H9 (cell line): ENCODE data around the gene RBKS. TPM values are rescaled to one million over a fixed set of nuclear protein-coding genes. Genes with fewer than 3 reads are reported as not detected.

Source experiments
- DNase-seq: peaks from one replicate; pipeline ENCODE4 v3.0.0-alpha.2; 2017
- H2AFZ ChIP-seq: one replicate; pipeline ENCODE4 v1.6.1; 2013; ENCODE audit warnings: mild to moderate bottlenecking, low read length, control low read depth, moderate library complexity
- H2AK5ac ChIP-seq: 2 replicates; pipeline ENCODE4 v1.6.1; 2013; ENCODE audit warnings: low read length, control low read depth, mixed read lengths; ENCODE audit not compliant: insufficient read length
- H2BK120ac ChIP-seq: one replicate; pipeline ENCODE4 v1.6.1; 2013; ENCODE audit warnings: low read depth, mild to moderate bottlenecking, low read length, control low read depth, inconsistent platforms; ENCODE audit not compliant: poor library complexity, severe bottlenecking
- H2BK12ac ChIP-seq: 2 replicates; pipeline ENCODE4 v1.6.1; 2013; ENCODE audit warnings: low read length, control low read depth, mixed read lengths, low read depth; ENCODE audit not compliant: insufficient read length
- H2BK15ac ChIP-seq: 2 replicates; pipeline ENCODE4 v1.6.1; 2013; ENCODE audit warnings: low read depth, low read length, control low read depth
- H2BK20ac ChIP-seq: one replicate; pipeline ENCODE4 v1.6.1; 2013; ENCODE audit warnings: low read depth, mild to moderate bottlenecking, low read length, control low read depth, inconsistent platforms; ENCODE audit not compliant: poor library complexity, severe bottlenecking
- H2BK5ac ChIP-seq: 2 replicates; pipeline ENCODE4 v1.6.1; 2013; ENCODE audit warnings: low read length, control low read depth, mixed read lengths; ENCODE audit not compliant: insufficient read length
- H3K14ac ChIP-seq: 2 replicates; pipeline ENCODE4 v1.6.1; 2013; ENCODE audit warnings: low read length, control low read depth; ENCODE audit not compliant: insufficient read depth
- H3K18ac ChIP-seq: 2 replicates; pipeline ENCODE4 v1.6.1; 2013; ENCODE audit warnings: low read depth, mild to moderate bottlenecking, mixed read lengths, low read length, control low read depth; ENCODE audit not compliant: insufficient read length
- H3K23ac ChIP-seq: 2 replicates; pipeline ENCODE4 v1.6.1; 2013; ENCODE audit warnings: low read length, control low read depth, mixed read lengths, low read depth; ENCODE audit not compliant: insufficient read length
- H3K23me2 ChIP-seq: 2 replicates; pipeline ENCODE4 v1.6.1; 2013; ENCODE audit warnings: low read depth, mild to moderate bottlenecking, mixed read lengths, low read length, control low read depth; ENCODE audit not compliant: insufficient read length, poor library complexity, severe bottlenecking
- H3K27ac ChIP-seq: 2 replicates; pipeline ENCODE4 v1.5.1; 2013; ENCODE audit warnings: low read length, control low read depth, mixed read lengths, low read depth; ENCODE audit not compliant: insufficient read length
- H3K27me3 ChIP-seq: 2 replicates; pipeline ENCODE4 v1.6.1; 2013; ENCODE audit warnings: low read length, control low read depth, inconsistent platforms; ENCODE audit not compliant: insufficient read depth
- H3K4ac ChIP-seq: 2 replicates; pipeline ENCODE4 v1.6.1; 2013; ENCODE audit warnings: low read depth, mild to moderate bottlenecking, control low read depth, inconsistent platforms, low read length, moderate library complexity
- H3K4me1 ChIP-seq: 2 replicates; pipeline ENCODE4 v1.6.1; 2013; ENCODE audit warnings: low read length, control low read depth, inconsistent platforms; ENCODE audit not compliant: insufficient read depth
- H3K4me2 ChIP-seq: 2 replicates; pipeline ENCODE4 v1.6.1; 2013; ENCODE audit warnings: low read length, control low read depth, mixed read lengths; ENCODE audit not compliant: insufficient read length, insufficient read depth
- H3K56ac ChIP-seq: 2 replicates; pipeline ENCODE4 v1.6.1; 2013; ENCODE audit warnings: low read depth, mild to moderate bottlenecking, mixed read lengths, low read length, control low read depth; ENCODE audit not compliant: insufficient read length
- H3K79me1 ChIP-seq: 2 replicates; pipeline ENCODE4 v1.6.1; 2013; ENCODE audit warnings: low read depth, mild to moderate bottlenecking, moderate library complexity, low read length, control low read depth, inconsistent platforms; ENCODE audit not compliant: insufficient read depth, poor library complexity, severe bottlenecking
- H3K79me2 ChIP-seq: 2 replicates; pipeline ENCODE4 v1.6.1; 2013; ENCODE audit warnings: low read length, control low read depth, inconsistent platforms; ENCODE audit not compliant: insufficient read depth
- H3K9ac ChIP-seq: 2 replicates; pipeline ENCODE4 v1.6.1; 2013; ENCODE audit warnings: low read length, control low read depth, mixed read lengths; ENCODE audit not compliant: insufficient read length; ENCODE audit errors: extremely low read depth
- H3K9me3 ChIP-seq: one replicate; pipeline ENCODE4 v1.6.1; 2013; ENCODE audit warnings: low read depth, low read length, inconsistent platforms; ENCODE audit not compliant: control insufficient read depth
- H3T11ph ChIP-seq: one replicate; pipeline ENCODE4 v1.6.1; 2013; ENCODE audit warnings: mild to moderate bottlenecking, low read length, control low read depth, inconsistent platforms
- H4K20me1 ChIP-seq: one replicate; pipeline ENCODE4 v1.6.1; 2013; ENCODE audit not compliant: control insufficient read depth, insufficient read length, insufficient read depth
- H4K5ac ChIP-seq: 2 replicates; pipeline ENCODE4 v1.6.1; 2013; ENCODE audit warnings: low read depth, mild to moderate bottlenecking, mixed read lengths, low read length, control low read depth; ENCODE audit not compliant: insufficient read length
- H4K8ac ChIP-seq: replicated peaks from 2 replicates; pipeline ENCODE4 v1.6.1; 2013; ENCODE audit warnings: low read length, control low read depth, mixed read lengths, low read depth; ENCODE audit not compliant: insufficient read length
- H4K91ac ChIP-seq: 2 replicates; pipeline ENCODE4 v1.6.1; 2013; ENCODE audit warnings: low read depth, mild to moderate bottlenecking, moderate library complexity, mixed read lengths, low read length, control low read depth; ENCODE audit not compliant: insufficient read length
- H3K27ac Mint-ChIP-seq, 3 experiments: 2 replicates in 2 of 3; 3 replicates in 1 of 3; pipeline ENCODE4 v1.8.0; 2020 to 2021; ENCODE audit warnings: mixed read lengths in 3 of 3, mild to moderate bottlenecking in 1 of 3, moderate library complexity in 1 of 3
- H3K27me3 Mint-ChIP-seq: 2 replicates; pipeline ENCODE4 v1.8.0; 2021; ENCODE audit warnings: low read depth, mild to moderate bottlenecking, moderate library complexity, mixed read lengths
- H3K36me3 Mint-ChIP-seq, 3 experiments: 2 replicates in 2 of 3; 3 replicates in 1 of 3; pipeline ENCODE4 v1.8.0; 2020 to 2021; ENCODE audit warnings: low read depth in 3 of 3, mixed read lengths in 3 of 3; ENCODE audit not compliant: insufficient read depth in 1 of 3
- H3K4me1 Mint-ChIP-seq, 2 experiments: 2 replicates each; pipeline ENCODE4 v1.8.0; 2020; ENCODE audit warnings: mixed read lengths in 2 of 2
- H3K4me3 Mint-ChIP-seq, 2 experiments: 2 replicates in 1 of 2; 3 replicates in 1 of 2; pipeline ENCODE4 v1.8.0; 2020 to 2021; ENCODE audit warnings: mild to moderate bottlenecking in 2 of 2, mixed read lengths in 2 of 2, moderate library complexity in 1 of 2
- H3K9me3 Mint-ChIP-seq, 2 experiments: 2 replicates in 1 of 2; 3 replicates in 1 of 2; pipeline ENCODE4 v1.8.0; 2020; ENCODE audit warnings: mild to moderate bottlenecking in 2 of 2, mixed read lengths in 2 of 2, moderate library complexity in 1 of 2
- WGBS: extraction: QIAGEN DNeasy Blood & Tissue Kit; methylation state at CpG from one replicate; pipeline ENCODE4 v1.1.7; 2013; ENCODE audit warnings: missing lambda C conversion rate, low lambda C conversion rate, mixed read lengths; ENCODE audit not compliant: insufficient read length; ENCODE audit errors: extremely low coverage; 5-methylcytosine and 5-hydroxymethylcytosine counted together
- total RNA-seq: library from RNA; stranded (reverse); gene quantifications from 2 replicates; pipeline ENCODE4 v1.2.1, GENCODE V29; 2021
- TF ChIP-seq, protein P1 (sequence below): fragments of 200-600 bp; sonication (generic); conservative IDR thresholded peaks from 3 replicates; pipeline ENCODE4 v1.8.0; 2021; ENCODE audit warnings: antibody characterized with exemption, mild to moderate bottlenecking

Gene RBKS
- total RNA-seq, 1 experiment from 2014 or later = 2.3 TPM

GRCh38 chr2:27871802-27872201 lies 18.4 kb downstream of the RBKS start:
- H3K4me1 ChIP-seq = no peaks in the 10 kb centered on the region
- no peak overlapping the region for H2BK5ac ChIP-seq
- Mint-ChIP-seq H3K9me3 (peaks cover 3 to 5% of the 10 kb centered on the region in 2 experiments; a peak in 4 of 5 replicates), H3K4me1 (no peaks in the 10 kb centered on the region), H3K27ac (no peak overlapping the region), H3K36me3 (no peaks in the 10 kb centered on the region), H3K27me3 (peaks cover 5% of the 10 kb centered on the region), H3K4me3 (no peak overlapping the region)
- no peak for DNase-seq
- H2BK20ac ChIP-seq = no peak overlapping the region
- no peak overlapping the region for H3T11ph ChIP-seq
- no peaks in the 10 kb centered on the region for H3K79me2 ChIP-seq
- no peaks in the 10 kb centered on the region for H4K20me1 ChIP-seq
- no peak overlapping the region for H4K91ac ChIP-seq
- H2AFZ ChIP-seq = no peak overlapping the region
- TF ChIP-seq, protein P1, sequence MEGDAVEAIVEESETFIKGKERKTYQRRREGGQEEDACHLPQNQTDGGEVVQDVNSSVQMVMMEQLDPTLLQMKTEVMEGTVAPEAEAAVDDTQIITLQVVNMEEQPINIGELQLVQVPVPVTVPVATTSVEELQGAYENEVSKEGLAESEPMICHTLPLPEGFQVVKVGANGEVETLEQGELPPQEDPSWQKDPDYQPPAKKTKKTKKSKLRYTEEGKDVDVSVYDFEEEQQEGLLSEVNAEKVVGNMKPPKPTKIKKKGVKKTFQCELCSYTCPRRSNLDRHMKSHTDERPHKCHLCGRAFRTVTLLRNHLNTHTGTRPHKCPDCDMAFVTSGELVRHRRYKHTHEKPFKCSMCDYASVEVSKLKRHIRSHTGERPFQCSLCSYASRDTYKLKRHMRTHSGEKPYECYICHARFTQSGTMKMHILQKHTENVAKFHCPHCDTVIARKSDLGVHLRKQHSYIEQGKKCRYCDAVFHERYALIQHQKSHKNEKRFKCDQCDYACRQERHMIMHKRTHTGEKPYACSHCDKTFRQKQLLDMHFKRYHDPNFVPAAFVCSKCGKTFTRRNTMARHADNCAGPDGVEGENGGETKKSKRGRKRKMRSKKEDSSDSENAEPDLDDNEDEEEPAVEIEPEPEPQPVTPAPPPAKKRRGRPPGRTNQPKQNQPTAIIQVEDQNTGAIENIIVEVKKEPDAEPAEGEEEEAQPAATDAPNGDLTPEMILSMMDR = no peak
- no peak overlapping the region for H3K18ac ChIP-seq
- H3K14ac ChIP-seq = no peak overlapping the region
- H3K79me1 ChIP-seq = no peaks in the 10 kb centered on the region
- H3K23ac ChIP-seq = no peak overlapping the region
- no peak overlapping the region for H4K5ac ChIP-seq
- no peak overlapping the region for H3K4ac ChIP-seq
- no peaks in the 10 kb centered on the region for H3K27me3 ChIP-seq
- no peak overlapping the region for H2BK12ac ChIP-seq
- no peak overlapping the region for H2AK5ac ChIP-seq
- whole genome bisulfite sequencing = no CpG with 5 or more reads among the region's 3 CpGs
- no peak overlapping the region for H2BK120ac ChIP-seq
- H3K4me2 ChIP-seq = no peak overlapping the region
- H3K9ac ChIP-seq = no peak overlapping the region
- H3K27ac ChIP-seq = no peak overlapping the region
- H3K9me3 ChIP-seq = no peaks in the 10 kb centered on the region
- no peak overlapping the region for H4K8ac ChIP-seq
- no peaks in the 10 kb centered on the region for H3K23me2 ChIP-seq
- H2BK15ac ChIP-seq = no peak overlapping the region
- no peak overlapping the region for H3K56ac ChIP-seq
